GM23248 (cell line): ENCODE results near the gene MTCL3.
"Not testable (repeated sequence)": the region's sequence is repeated elsewhere in the genome, so short reads cannot be mapped to it uniquely, and the experiment has no call there.

ENCODE experiments used
- DNase-seq: peaks from one replicate; pipeline ENCODE4 v3.0.0-alpha.2; 2015
- H2AFZ ChIP-seq: fragments of 200-600 bp; sonication (generic); 2 replicates; pipeline ENCODE4 v1.6.1; 2016; ENCODE audit warnings: antibody characterized with exemption
- H3F3A ChIP-seq: fragments of 200-600 bp; sonication (generic); 2 replicates; pipeline ENCODE4 v1.6.1; 2016; ENCODE audit warnings: mild to moderate bottlenecking, antibody characterized with exemption, mixed run types; ENCODE audit not compliant: insufficient read depth
- H3K27ac ChIP-seq: fragments of 200-600 bp; sonication (generic); 2 replicates; pipeline ENCODE4 v1.5.1; 2016; ENCODE audit warnings: mild to moderate bottlenecking
- H3K27me3 ChIP-seq: fragments of 200-600 bp; sonication (generic); replicated peaks from 2 replicates; pipeline ENCODE4 v1.6.1; 2016; ENCODE audit warnings: mild to moderate bottlenecking; ENCODE audit not compliant: insufficient read depth
- H3K36me3 ChIP-seq: fragments of 200-600 bp; sonication (generic); 2 replicates; pipeline ENCODE4 v1.6.1; 2016; ENCODE audit warnings: low read depth, mild to moderate bottlenecking
- H3K4me1 ChIP-seq: fragments of 200-600 bp; sonication (generic); 2 replicates; pipeline ENCODE4 v1.6.1; 2016; ENCODE audit warnings: mild to moderate bottlenecking; ENCODE audit not compliant: insufficient read depth
- H3K4me2 ChIP-seq: fragments of 200-600 bp; sonication (generic); one replicate; pipeline ENCODE4 v1.6.1; 2016; ENCODE audit warnings: mild to moderate bottlenecking; ENCODE audit not compliant: unreplicated experiment
- H3K4me3 ChIP-seq: fragments of 200-600 bp; sonication (generic); 2 replicates; pipeline ENCODE4 v1.5.1; 2016; ENCODE audit warnings: mild to moderate bottlenecking
- H3K79me2 ChIP-seq: fragments of 200-600 bp; sonication (generic); 2 replicates; pipeline ENCODE4 v1.6.1; 2016; ENCODE audit warnings: mild to moderate bottlenecking; ENCODE audit not compliant: insufficient read depth
- H3K9ac ChIP-seq: fragments of 200-600 bp; sonication (generic); 2 replicates; pipeline ENCODE4 v1.6.1; 2016; ENCODE audit warnings: mild to moderate bottlenecking
- H3K9me2 ChIP-seq: fragments of 200-600 bp; sonication (generic); 2 replicates; pipeline ENCODE4 v1.6.1; 2016; ENCODE audit warnings: mixed run types, mild to moderate bottlenecking, moderate library complexity; ENCODE audit not compliant: insufficient read depth
- H3K9me3 ChIP-seq: fragments of 200-600 bp; sonication (generic); one replicate; pipeline ENCODE4 v1.6.1; 2017; ENCODE audit warnings: low read depth
- H4K20me1 ChIP-seq: fragments of 200-600 bp; sonication (generic); 2 replicates; pipeline ENCODE4 v1.6.0; 2016; ENCODE audit not compliant: insufficient read depth
- EZH2 ChIP-seq: fragments of 200-600 bp; sonication (generic); IDR thresholded peaks from 2 replicates; pipeline ENCODE4 v1.6.1; 2018; ENCODE audit warnings: antibody characterized with exemption, mild to moderate bottlenecking; ENCODE audit not compliant: insufficient read depth, poor library complexity, severe bottlenecking
- EZH2phosphoT487 ChIP-seq: fragments of 200-600 bp; sonication (generic); IDR thresholded peaks from 2 replicates; pipeline ENCODE4 v1.6.1; 2018; ENCODE audit warnings: antibody characterized with exemption, moderate library complexity, mild to moderate bottlenecking, low read depth; ENCODE audit not compliant: insufficient read depth
- WGBS, 2 experiments: methylation state at CpG; one replicate each; pipeline ENCODE4 v1.1.6; 2015 to 2017; ENCODE audit warnings: low lambda C conversion rate in 2 of 2, low coverage in 1 of 2; ENCODE audit errors: missing lambda C conversion rate in 2 of 2; 5-methylcytosine and 5-hydroxymethylcytosine counted together
- in situ Hi-C: fragments of 300-500 bp; cut with MboI; formaldehyde crosslinking; loops from 2 replicates; pipeline ENCODE4 v1.15.0; 2020

Gene MTCL3

GRCh38 chr6:127439718-127440117 is 79.4 kb downstream of the MTCL3 start:
- no peaks in the 10 kb centered on the region for H3K36me3 ChIP-seq
- in situ Hi-C loops, result no loop called here
- DNase-seq, result no peak
- no peak for TF ChIP-seq EZH2
- no peak for TF ChIP-seq EZH2phosphoT487
- H3K27me3 ChIP-seq, result no peaks in the 10 kb centered on the region
- no peaks in the 10 kb centered on the region for H3F3A ChIP-seq
- H2AFZ ChIP-seq, result no peak overlapping the region
- no peak overlapping the region for H3K9ac ChIP-seq
- H4K20me1 ChIP-seq, result no peaks in the 10 kb centered on the region
- no peak overlapping the region for H3K27ac ChIP-seq
- 78 to 81% methylated on average over 2 of the region's 2 CpGs for WGBS, 2 experiments
- no peak overlapping the region for H3K4me3 ChIP-seq
- no peaks in the 10 kb centered on the region for H3K4me1 ChIP-seq
- no peaks in the 10 kb centered on the region for H3K9me2 ChIP-seq
- no peak overlapping the region for H3K4me2 ChIP-seq
- no peaks in the 10 kb centered on the region for H3K79me2 ChIP-seq
- no peaks in the 10 kb centered on the region for H3K9me3 ChIP-seq

DNA sequence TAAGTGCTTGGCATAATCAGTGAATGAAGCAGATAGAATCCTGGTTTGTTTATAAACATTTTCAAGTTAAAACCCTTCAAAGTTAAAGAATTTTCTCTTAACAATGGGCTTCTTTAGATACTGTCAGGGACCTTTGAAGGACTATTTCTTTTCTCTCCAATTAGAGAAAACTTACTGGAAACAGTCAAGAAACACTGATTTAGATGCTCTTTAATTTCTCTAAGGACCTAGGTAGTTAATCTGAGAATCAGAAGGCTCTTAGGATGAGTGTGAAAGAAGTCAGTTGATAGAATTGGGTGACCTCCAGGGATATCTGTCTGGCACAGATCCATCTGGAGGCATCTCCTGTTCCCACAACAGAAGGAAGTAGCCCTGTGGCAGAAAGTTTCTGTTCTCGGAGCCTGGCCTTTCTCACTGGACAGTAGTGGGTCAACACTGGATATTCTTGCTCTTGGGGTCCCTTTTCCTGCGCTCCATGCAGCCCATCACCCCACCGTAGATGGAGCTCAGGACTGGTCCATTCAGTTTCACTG is 82.5 kb downstream of the MTCL3 start:
- Histone ChIP-seq H3F3A (no peaks in the 10 kb centered on the region), H2AFZ (no peak overlapping the region), H3K27ac (no peak overlapping the region), H4K20me1 (no peaks in the 10 kb centered on the region), H3K79me2 (no peaks in the 10 kb centered on the region), H3K4me3 (no peak overlapping the region), H3K27me3 (no peaks in the 10 kb centered on the region), H3K9me2 (no peaks in the 10 kb centered on the region), H3K4me2 (no peak overlapping the region), H3K4me1 (no peaks in the 10 kb centered on the region), H3K9ac (no peak overlapping the region), H3K9me3 (no peaks in the 10 kb centered on the region), H3K36me3 (no peaks in the 10 kb centered on the region)
- no peak for DNase-seq
- in situ Hi-C loops, result no loop called here
- TF ChIP-seq EZH2, result no peak
- no peak for TF ChIP-seq EZH2phosphoT487
- 66 to 78% methylated on average over 3 of the region's 3 CpGs for WGBS, 2 experiments

DNA sequence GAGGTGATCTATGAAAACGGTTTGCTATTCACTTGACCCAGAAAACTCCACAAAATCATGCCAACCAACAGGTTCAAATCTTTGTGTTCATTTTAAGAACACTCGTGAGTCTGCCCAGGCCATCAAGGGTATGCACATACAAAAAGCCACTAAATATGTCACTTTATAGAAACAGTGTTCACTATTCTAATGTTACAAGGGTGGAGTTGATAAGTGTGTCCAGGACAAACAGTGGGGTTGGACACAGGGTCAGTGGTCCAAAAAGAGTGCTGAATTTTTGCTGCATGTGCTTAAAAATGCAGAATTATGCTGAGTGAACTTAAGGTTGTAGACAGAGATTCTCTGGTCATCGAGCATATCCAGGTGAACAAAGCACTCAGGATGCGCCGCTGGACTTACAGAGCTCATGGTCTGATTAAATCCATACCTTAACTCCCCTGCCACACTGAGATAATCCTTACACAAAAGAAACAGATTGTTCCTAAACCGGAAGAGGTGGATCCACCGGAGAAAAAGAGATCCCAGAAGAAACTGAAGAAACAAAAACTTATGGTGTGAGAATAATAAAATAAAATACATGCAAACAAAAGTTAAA is 83.4 kb downstream of the MTCL3 start:
- in situ Hi-C loops, result no loop called here
- Histone ChIP-seq H3K4me2 (no peak overlapping the region), H3K9ac (no peak overlapping the region), H3K4me1 (no peaks in the 10 kb centered on the region), H3K79me2 (no peaks in the 10 kb centered on the region), H3K27ac (no peak overlapping the region), H3K4me3 (no peak overlapping the region), H2AFZ (no peak overlapping the region), H3K9me3 (no peaks in the 10 kb centered on the region), H3K27me3 (no peaks in the 10 kb centered on the region), H3K9me2 (no peaks in the 10 kb centered on the region), H4K20me1 (no peaks in the 10 kb centered on the region), H3K36me3 (no peaks in the 10 kb centered on the region), H3F3A (no peaks in the 10 kb centered on the region)
- 84 to 85% methylated on average over 7 of the region's 7 CpGs for WGBS, 2 experiments
- TF ChIP-seq EZH2phosphoT487, result no peak
- no peak for TF ChIP-seq EZH2
- no peak for DNase-seq

- Histone ChIP-seq H3K27me3 (no peaks in the 10 kb centered on the region), H2AFZ (no peak overlapping the region), H3K9ac (no peak overlapping the region), H3K36me3 (no peaks in the 10 kb centered on the region), H3K9me2 (no peaks in the 10 kb centered on the region), H3K4me2 (no peak overlapping the region), H3K4me1 (no peaks in the 10 kb centered on the region), H3K4me3 (no peak overlapping the region), H3K27ac (no peak overlapping the region), H3F3A (no peaks in the 10 kb centered on the region), H3K9me3 (no peaks in the 10 kb centered on the region), H3K79me2 (no peaks in the 10 kb centered on the region), H4K20me1 (no peaks in the 10 kb centered on the region)
- TF ChIP-seq EZH2 (no peak), EZH2phosphoT487 (no peak)
- no peak for DNase-seq
- in situ Hi-C loops, result no loop called here
These were observed 84.5 kb downstream of the MTCL3 start for GRCh38 chr6:127434651-127435050.

DNA sequence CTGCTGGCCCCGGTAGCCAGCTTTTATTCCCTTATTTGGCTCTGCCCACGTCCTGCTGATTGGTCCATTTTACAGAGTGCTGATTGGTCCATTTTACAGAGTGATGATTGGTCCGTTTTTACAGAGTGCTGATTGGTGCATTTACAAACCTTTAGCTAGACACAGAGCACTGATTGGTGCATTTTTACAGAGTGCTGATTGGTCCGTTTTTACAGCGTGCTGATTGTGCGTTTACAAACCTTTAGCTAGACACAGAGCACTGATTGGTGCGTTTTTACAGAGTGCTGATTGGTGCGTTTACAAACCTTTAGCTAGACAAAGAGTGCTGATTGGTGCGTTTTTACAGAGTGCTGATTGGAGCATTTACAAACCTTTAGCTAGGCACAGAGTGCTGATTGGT is 90.6 kb downstream of the MTCL3 start:
- H3K27me3 ChIP-seq, H3K9ac ChIP-seq, H3K4me2 ChIP-seq, H2AFZ ChIP-seq, H3K9me2 ChIP-seq, DNase-seq, in situ Hi-C loops, H3K4me1 ChIP-seq, H3K4me3 ChIP-seq, H4K20me1 ChIP-seq, H3K27ac ChIP-seq, H3K36me3 ChIP-seq, H3F3A ChIP-seq, H3K9me3 ChIP-seq, H3K79me2 ChIP-seq: not testable (repeated sequence)
- 87 to 89% methylated on average over 9 of the region's 9 CpGs for WGBS, 2 experiments
